Measurements from ENCODE around the gene PTPRJ.

The PTPRJ gene

DNA sequence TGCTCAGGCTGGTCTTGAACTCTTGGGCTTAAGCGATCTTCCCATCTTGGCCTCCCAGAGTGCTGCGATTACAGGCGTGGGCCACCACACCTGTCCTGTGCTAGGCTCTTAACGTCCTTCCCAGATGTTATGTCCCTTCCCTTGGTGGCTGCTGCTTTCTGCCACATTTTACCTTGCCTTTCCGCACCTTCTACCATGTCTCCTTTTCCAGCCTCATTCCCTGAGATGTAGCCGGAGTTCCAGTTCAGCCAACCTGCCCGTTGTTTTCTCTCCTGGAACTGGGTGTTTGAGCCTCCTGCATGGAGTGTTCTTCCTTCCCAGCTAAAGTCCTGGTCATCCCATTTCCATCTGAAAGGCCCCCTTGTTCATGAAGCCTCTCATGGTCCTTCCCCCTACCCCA is 95.3 kb downstream of the PTPRJ start:
- no peak for DNase-seq

DNA sequence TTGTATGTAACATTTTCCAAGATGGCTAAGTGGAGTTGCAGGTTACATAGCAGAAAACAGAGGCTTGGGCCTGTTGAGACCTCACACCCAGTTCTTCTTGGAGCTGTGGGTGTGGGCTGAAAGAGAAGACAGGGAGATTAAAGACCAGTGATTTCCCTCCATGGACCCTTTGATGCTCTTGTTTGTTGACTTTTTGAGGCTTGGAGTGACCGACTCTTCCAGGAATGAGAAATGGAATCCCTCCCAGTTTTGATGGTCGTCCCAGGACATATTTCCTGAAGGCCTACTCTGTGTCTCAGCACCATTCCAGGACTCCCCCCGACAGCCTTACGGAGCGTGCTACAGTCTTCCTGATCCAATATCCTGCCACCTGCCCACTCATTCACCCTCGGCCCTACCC is 96.9 kb downstream of the PTPRJ start:
- no peak for DNase-seq

DNA sequence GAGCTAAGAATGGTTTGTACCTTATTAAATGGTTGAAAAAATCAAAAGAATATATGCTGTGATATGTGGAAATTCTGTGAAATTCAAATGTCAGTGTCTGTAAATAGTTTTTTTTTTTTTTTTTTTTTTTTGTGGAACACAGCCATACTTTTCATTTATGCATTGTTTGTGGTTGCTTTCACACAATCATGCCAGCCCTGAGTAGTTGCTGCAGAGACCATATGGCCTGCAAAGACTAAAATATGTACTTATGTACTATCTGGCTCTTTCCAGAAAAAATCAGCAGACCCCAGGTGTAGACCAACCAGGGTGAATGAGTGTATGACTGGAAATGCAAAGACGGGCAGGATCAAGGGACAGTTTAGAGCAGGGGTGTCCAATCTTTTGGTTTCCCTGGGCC is 98.3 kb downstream of the PTPRJ start:
- DNase-seq: no peak

DNA sequence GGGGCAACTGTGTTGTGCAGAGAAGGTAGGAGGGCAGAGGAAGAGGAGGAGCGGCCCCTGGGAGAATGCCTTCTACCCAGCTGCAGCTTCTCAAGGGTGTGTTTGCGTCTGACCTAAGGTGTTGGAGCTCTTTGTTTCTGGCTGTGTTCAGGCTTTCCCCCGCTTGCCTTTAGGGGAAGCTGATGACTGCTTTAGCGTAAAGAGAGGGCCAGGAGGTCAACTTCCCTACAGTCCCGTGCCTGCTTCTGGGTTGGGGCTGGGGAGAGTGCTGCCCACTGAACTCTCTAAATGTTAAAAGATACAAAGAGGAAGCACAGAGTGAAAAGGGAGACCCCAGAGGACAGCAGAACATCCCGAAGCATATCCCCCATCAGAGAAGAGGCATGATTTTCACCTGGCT is 99.2 kb downstream of the PTPRJ start:
- no peak for DNase-seq

DNA sequence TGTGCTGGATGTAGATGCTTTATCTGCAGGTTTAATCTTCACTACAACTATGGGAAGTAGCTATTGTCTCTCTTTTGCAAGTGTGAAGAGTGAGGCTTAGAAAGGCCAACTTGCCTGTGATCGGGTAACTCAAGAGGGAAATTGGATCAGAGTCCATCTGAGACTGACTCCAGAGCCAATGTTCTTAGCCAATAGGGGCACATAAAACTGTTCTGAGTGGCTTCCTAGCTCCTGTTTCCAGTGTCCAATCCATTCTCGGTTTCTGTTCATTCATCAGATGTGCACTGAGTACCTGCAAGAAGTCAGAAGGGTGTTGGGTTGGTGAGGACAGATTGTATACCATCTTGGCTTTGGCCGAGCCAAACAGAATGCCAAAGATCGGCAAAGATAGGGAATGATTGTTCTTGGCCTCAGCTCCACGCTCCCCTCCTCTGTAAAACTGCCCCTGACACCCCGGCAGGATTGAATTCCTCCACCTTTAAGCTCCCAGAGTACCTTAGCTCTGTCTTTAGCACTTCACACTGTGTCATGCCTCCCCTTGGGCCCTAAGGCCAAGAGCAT is 100.0 kb downstream of the PTPRJ start:
- no peak for DNase-seq

DNA sequence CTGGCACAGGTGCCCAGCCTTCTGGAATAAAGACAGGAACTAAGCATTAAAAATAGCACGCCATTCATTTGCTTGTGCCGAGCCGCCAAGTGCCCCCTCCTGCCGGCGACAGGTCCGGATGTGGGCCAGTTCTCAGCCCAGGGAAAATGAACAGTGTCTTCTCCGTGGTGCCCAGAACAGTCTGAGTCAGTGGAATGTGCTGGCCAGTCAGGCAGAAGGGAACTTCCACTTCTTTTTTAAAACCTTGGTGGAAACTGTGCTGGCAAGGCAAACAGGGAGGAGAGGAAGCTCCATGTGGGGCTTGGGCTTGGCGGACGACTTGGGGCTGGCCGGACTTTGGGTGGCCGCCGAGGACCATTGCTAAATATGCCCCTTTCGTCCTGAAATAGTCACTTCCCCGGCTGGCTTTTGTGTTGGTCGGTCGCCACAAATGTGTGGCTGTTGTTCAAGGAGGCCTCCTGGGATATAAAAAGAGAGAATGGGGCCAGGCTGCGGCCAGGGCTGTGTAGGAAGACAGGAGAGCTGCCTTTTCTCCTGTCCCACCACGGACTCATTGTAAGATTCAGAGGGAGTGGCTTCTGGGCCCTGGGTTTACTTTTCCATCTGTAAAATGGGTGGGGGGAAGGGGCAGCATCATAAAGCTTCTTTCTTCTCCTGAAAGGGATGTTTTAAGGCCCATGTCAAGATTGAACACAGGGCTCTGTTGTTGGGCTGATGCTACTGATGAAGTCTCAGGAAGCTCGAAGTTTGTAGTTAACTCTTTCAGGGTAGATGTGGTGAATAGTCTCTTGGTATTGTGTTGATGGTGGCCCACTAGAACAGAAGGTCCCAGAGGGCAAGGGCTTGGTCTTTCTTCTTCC is 101.0 kb downstream of the PTPRJ start:
- no peak for DNase-seq

DNA sequence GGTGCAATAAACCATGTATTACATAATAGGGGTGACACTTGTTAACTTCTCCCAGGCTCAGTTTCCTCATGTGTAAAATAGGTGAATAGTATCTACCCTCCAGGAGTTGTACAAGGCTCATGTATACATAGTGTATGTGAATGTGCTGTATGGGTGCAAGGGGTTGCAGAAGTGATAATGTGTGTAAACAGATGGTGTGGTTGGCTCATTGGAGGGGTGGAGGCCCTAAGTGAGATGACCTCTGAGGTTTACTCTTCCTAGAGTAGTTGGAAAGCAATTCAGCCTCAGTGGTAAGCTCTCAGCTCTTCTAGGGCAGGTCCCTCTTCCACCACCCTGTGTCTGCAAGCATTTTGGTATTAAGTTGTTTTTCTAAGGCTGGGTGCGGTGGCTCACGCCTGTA is 102.4 kb downstream of the PTPRJ start:
- DNase-seq: no peak

DNA sequence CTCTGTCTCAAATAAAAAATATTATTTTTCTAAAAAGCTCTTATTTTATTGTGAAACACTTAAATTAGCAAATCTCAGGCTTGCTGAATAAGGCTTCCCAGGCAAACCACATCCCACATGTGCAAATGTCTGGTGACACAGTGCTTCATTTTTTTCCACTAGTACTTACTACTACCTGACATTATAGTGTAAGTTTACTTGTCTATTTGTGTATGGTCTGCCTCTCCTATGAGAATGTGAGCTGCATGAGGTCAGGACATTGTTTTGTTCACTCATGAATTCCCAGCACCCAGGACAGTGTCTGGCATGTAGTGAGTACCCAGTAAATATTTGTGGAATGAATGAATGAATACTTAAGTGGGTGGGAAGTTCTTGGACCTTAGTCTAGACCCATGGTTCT is 103.1 kb downstream of the PTPRJ start:
- DNase-seq: no peak

DNA sequence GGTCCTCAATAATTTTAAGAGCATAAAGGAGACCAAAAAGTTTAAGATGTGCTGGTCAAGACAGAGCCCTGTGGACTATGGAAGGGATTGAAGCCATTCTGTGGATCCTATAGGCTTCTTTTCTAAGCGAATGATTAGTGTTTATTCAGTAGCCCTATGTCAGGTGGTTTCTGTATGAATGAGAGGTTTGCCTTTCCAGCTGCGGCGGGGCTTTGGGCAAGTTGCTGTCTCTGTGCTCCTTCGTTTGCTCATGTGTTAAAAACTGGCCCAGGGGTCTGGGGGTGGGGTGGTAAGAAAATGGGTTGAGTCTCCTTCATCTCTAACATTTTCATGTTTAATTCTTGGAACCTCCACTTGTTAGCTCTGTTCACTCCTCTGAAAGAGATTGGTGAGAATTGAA is 105.3 kb downstream of the PTPRJ start:
- no peak for DNase-seq

DNA sequence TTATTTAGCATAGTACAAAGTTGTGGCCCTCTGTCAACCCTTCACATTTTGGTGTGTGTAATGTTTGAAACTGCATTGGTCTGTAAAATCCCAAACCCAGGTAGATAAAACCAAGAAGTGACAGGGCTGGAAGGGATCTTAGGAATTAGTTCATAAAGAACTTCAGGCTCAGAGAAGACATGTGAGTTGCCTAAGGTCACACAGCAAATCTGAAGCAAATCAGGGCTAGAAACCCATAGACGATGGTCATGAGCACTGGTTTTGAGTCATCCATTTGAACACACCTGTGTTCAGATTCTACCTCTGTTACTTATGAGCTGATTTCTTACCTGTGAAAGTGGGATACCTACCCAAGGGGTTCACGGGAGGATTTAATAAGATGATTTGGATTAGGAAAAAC is 107.1 kb downstream of the PTPRJ start:
- no peak for DNase-seq

DNA sequence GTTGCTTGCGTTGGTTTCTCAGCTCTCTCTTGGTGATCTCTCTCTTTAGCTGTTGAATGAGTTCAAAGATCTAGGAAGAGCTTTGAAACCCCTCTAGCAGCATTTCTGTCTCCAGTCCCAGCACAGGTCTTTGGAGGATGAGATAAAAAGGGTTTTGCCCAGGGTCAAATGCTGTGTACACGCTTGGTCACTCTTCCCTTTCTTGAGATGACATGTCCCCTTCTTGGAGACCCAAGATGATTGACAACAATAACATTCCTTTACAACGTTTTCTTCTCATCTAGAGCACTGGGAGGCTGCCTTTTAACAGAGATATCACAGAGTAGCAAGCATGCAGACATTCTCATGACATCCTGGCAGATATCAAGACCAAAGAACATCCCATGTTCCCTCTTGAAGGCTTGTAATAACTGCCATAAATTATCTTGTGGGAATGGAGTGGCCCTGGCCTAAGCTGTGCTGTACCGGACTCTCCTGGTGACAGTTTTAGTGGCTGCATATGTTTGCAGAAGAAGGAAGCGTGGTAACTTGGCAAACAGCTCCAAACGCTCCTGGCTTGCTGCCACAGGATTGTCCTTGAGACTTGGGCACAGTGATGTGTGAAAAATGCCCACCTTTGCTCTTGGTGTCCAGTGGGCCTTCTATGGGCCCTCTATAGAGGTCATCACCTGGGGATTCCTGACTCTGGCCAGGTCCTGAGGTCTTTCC is 107.8 kb downstream of the PTPRJ start:
- no peak for DNase-seq

DNA sequence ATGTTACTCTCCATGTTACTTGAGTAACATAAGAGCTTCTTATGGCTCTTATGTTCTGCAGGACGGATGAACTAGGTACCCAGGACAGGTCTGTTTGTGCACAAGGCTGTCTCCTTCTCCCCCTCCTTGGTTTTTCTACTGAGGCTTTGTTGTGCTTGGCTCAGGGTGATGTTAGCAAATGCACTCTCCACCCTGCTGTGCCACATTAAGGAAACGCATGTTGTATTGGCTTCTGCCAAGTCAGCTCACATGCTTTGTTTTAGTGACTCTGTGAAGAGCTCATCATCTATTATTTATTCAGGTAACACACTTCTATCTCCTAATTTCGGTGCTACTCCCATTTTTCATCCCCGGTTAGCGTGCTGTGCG is 108.3 kb downstream of the PTPRJ start:
- no peak for DNase-seq

DNA sequence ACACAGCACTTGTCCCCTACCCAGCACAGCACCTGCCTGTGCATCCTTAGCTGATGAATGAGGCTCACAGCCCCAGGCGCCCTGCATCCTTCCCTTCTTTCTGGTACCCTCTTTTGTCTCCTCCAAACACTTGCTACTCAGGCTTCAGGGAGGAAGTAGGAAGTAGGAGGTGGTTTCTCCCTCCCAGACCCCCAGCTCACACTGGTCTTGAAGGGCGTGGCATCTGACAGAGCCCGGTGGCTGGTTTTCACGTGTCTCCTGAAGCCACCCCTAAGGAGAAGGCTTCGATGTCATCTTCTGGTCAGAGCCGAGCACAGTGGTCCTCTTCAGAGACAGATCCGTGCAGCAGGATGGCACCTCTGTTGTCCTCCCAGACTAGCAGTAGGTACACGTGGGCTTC is 109.8 kb downstream of the PTPRJ start:
- no peak for DNase-seq

DNA sequence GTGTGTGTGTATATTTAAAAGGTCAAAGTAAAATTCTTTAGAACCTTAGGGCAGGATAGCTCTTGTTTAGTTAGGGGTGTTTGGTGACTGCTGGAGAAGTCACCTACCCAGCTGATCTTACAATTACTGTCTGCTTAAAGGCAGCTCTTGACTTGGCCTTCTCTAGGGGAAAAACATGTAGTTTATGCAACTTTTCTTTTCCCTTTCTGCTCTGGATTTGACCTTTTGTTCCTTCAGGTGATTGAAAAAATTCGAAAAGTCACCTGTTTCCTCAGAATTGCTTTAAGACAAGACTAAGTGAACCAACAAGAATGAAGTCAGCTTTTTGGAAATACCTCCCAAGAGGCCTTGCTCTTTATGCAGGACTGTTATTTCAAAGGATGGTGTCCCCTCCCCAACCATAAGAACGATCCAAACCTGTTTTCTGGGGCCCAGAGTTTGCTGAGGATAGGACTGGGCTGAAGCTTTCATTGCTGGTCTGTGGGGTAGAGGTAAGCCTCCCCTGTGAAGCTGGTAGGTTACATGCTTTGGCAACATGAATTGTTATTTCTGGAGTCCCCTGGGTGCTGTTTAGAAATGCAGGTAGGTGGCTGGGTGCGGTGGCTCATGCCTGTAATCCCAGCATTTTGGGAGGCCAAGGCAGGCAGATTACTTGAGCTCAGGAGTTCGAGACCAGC is 111.2 kb downstream of the PTPRJ start:
- no peak for DNase-seq

DNA sequence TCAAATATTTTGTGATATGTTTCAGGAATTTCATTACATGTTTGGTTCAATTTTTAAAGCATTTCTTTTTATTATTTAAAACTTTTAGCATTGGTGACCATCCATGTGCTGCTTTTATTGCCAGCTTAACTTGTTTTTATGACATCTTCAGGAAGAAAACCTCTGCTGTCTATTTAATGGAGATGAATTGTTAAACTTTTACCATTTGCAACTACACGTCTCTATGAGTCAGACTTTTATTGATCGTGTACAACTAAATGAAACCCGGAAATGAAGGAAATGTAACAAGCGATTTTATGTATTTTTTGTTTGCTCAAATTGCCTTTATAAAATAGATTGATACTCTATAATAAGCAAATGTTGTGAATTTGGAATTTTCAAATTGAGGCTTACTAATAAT is 113.0 kb downstream of the PTPRJ start:
- no peak for DNase-seq

DNA sequence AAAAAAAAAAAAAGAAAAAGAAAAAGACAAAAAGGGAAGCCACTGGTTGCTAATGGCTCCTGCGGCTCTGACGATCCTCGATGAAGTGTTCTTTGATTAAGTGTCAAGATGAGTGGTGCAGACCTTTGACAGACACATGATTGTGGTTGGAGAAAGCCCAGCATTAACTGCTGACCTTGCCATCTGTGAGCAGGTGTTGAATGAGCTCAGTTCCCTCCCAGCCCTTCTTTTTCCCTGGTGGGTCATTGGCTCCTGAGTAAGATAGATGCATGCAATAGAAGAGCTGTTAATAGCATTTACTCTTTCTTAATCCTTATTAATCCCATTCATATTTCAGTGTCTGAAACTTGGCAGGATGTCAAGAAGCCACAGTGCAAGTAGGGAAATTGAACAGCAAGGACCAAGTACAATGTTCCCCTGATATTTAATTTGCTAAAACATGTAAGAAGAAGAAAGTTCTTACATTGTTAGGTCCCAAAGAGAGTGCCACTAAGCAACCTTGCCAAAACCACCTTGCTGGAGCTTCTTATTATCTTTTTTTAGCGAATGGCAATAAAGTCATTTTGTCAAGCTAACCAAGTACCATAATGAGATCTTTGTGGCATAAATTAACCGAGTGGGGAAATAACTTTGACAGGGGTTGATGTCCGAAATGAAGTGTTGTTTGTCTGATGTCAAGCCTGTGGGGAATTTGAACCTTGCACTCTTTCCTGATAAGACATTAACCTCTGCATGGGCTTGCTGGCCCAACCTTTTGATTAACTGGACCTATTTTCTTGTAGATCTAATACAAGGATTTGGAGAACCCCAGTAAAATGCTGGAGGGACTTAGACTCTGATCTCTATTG is 113.7 kb downstream of the PTPRJ start:
- DNase-seq: no peak

DNA sequence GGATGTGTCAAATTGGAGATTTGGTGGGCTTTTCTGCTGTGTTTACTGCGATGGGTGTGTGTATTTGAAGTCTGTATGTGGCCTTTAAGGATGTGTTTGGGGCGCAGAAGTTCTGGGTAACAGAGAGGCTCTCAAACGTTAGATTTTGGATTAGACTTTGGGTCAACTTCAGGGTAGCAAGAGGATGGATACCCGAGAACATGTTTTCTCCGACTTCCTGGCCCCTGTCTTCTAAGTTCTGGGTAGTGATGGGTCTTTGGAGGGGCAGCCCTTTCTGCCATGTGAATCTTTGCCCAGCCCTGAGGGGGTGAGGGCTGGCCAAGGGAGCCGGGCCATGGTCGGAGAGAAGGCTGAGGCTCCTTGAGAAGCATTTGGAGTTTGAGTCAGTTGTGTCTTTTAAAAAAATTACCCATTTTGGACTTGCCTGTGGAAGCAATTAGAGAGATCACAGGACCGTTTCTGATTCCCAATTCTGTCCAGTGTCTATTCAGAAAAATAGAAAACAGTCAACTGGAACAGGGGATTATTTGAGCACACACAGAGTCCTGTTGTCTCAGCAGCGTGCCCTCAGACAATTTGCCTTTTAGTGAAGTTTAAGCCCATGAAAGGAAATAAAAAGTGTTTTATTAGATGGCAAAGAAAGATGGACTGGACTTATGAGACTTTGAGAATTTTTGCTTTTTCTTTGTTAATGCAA is 114.4 kb downstream of the PTPRJ start:
- no peak for DNase-seq

DNA sequence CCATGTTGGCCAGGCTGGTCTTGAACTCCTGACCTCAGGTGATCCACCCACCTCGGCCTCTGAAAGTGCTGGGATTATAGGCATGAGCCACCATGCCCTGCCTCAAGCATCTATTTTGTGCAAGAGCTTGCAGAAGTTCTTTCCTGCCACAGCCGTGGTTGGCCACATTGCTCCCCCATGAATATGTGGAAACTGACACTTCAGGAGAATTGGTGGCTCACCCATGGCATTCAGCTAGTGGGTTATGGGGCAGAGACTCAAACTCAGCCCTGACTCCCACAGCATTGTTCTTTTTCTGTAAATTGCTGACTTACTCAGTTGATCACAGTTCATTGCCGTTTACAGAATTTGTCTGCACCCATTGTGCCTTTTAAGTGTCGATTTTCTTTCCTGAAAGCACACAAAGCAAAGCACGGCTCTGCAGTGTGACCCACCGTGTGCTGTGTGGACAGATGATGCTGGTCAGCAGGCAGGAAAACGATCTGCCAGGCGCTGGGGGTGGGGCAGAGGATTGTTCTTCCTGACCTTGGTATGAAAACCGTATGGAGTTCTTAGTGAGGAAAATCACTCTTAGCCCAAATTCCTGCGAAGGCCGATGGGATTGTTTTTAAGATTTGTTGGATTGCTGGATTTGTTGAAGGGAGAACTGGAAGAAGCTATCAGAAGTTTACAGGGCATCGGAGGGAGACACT is 115.6 kb downstream of the PTPRJ start:
- DNase-seq: no peak

DNA sequence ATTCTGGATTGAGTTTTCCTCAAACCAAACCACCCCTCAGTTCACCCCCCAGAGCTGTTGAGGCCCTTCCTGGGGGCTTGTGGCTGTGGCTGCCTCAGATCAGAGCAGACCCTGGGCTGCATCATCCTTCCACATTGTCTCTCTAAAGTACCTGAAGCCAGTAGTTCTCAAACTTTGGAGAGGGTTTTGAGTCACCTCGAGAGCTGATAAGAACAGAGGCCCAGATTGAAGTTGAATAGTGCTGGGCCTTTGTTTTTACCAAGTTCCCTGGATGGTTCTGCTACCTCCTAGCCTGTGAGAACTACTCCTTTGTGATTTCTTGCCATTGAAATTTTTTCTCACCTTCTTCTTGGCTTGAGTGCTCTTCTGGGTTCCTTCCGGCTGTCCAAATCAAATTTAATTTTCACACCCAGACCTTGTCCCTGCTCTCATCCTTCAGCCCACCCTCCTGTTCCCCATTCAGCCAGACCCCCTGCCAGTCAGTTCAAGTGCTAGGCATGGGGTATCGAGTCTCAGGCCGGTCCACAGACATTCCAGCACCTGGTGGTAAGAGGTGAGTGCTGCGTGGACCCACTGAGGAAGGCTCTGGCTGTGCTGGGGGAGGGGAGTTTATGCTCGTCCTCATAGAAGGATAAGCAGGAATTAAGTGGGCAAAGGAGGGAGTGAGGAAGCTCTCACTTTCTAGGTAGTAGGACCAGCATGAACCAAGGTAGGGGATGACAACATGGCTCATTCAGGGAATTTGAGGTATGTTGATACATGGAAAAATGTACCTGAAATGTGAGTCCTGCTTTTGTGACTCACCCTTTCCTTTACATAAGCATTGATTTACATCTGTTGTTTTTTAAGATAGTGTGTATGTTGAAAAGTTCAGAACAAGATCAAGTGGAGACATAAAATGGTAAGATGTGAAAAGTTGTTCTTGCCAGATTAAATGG is 116.5 kb downstream of the PTPRJ start:
- no peak for DNase-seq

DNA sequence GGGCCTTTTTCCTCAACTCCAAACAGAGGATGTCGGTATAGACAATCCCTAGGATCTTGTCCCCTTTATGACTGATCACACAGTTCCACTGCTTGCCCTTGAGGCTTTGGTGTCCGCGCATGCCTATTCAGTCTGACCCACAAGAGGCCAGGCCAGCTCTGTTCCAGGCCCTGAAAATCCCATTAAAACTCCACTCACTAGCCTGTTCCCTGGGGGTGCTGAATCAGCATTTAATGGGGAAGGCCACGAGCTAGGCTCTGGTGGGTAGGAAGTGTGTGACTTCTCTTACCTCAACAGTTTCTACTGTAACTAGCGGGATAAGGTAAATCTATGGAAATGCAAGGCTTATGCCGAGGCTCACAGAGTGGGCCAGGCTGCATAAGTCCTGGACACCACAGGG is 117.7 kb downstream of the PTPRJ start:
- DNase-seq: no peak

Measured in hematopoietic multipotent progenitor cell treated with erythropoietin and hydrocortisone succinate and interleukin-3 and kit ligand, for 6 days (in vitro differentiated cells).